Pons (tissue), 1 donor: ENCODE measurements around the gene DENND1A.

Experiments used
- DNase-seq: peaks from one replicate; pipeline ENCODE4 v3.0.0-alpha.2; 2016; ENCODE audit warnings: low spot score

DENND1A gene

GRCh38 chr9:123686131-123686828, 243.6 kb downstream of the DENND1A start:
- peak; percentile 16 for DNase-seq

DNA sequence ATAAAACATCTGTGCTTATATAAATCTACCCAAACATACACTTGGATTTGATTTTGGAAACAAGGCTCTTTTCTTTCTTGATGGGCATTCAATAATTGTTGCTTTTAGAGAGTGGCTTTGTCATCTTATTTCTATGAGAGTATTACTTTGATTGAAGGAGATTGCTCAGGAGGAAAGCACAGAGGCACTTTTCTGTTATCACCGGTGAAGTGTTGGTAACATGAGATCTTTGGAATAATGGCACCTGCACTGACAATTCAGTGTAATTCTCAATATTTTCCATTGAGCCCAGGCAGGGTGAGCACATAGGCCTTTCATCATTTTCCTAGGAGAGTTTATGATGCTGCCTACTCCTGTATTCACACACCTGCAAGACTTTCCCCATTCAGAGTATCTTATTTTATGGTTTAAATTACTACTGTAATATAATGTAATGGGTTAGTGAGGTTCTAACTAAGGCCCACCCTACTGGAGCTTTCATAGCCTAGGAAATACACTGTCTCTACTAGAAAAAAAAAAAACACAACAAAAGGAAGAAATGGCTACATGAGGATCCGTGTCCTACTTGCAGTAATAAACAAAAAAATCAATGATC, 244.3 kb downstream of the DENND1A start:
- no peak for DNase-seq

- no peak for DNase-seq
Measured at GRCh38 chr9:123684393-123685149, 245.4 kb downstream of the DENND1A start.

GRCh38 chr9:123682746-123683145, 247.2 kb downstream of the DENND1A start:
- DNase-seq = no peak

- DNase-seq = no peak
Measured at GRCh38 chr9:123680352-123680751, 249.6 kb downstream of the DENND1A start.

DNA sequence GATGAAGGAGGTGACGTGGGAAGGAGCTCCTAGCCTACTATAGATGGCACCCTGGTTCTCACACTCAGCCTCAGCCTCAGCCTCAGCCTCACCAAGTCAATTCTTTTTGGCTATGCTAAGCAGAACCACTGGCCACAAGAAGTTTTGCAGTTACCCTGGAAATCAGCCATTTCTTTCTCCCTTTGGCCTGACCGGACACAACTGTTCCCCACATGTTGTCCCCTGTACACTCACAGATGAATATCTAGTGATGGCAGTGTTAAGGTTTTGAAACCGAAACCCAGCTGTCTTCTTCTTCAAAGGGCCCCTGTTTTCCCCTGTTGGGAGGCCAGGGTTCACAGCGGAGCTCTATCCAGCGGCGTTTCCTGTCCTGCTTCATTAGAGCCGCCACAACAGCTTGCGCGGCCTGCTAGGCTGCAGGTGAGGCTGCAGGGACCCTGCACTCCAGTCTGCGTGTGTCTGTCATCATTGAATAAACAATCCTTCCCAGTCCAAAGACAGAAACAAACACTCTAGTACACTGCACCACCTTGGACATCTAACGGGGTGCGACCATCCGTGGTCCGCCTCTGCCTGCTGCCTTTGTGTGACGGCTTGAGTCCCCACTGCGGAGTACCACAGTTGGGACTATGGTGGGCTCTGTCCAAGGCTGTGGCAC, 250.5 kb downstream of the DENND1A start:
- DNase-seq = no peak

- no peak for DNase-seq
Measured at GRCh38 chr9:123678878-123679329, 251.0 kb downstream of the DENND1A start.

DNA sequence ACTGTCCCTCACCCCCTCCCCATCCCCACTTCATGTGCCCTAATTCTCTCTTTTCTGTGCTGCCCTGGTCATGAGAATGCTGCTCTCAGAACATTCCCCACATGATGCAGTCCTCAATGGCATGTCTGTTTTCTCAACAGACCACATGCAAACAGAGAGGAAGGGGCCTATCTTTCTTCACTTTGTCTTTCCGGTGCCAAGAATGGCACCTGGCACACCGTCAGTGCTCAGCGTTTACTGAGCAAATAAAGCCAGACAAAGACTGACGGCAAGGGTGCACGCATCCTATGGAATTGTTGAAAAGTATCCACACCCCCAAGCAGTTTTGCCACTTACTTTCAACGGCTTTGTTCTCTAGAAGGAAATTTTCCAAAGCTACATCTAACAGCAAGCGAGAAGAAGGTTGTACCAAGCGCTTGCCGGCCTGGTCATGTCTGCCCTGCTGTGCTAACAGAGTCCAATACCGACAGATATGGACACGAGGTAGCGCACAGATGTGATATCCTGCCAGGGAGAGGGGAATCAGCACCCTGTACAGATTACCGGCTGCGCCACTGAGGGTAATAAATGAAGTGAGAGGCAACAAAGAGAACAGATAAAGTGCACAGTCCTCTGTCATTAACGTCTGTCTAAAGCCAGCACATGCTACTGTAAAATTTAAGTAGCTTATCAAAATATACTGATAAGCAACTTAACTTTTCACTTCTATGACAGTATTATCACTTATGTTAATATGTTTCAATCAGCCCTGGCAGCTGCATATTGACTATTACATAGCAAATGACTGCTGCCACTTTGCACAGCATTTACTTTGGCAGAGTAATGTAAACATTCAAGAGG, 251.7 kb downstream of the DENND1A start:
- no peak for DNase-seq

GRCh38 chr9:123676869-123677268, 253.1 kb downstream of the DENND1A start:
- DNase-seq = no peak

GRCh38 chr9:123669346-123669745, 260.6 kb downstream of the DENND1A start:
- DNase-seq = no peak

- no peak for DNase-seq
Measured at GRCh38 chr9:123663529-123663928, 266.4 kb downstream of the DENND1A start.

- no peak for DNase-seq
Measured at GRCh38 chr9:123662057-123662776, 267.7 kb downstream of the DENND1A start.

GRCh38 chr9:123660691-123661466, 269.0 kb downstream of the DENND1A start:
- no peak for DNase-seq

- no peak for DNase-seq
Measured at GRCh38 chr9:123659358-123659757, 270.6 kb downstream of the DENND1A start.

DNA sequence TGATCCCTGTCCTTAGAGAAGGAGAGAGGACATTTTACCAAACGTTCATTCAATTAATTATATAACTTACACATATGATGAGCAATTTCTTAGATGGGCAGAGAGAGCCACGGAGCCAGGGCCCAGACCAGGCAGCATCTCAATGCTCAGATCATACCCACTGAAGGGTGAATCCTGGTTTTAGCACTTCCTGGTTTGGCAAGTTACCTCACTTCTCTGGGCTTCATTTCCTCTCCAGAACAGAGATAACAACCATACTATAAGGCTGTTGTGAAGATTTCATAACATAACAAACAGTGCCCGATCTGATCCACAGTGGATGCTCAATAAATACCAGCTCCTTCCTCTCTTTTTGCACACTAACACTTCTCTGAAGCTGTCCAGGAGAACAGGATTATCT, 271.1 kb downstream of the DENND1A start:
- no peak for DNase-seq

DNA sequence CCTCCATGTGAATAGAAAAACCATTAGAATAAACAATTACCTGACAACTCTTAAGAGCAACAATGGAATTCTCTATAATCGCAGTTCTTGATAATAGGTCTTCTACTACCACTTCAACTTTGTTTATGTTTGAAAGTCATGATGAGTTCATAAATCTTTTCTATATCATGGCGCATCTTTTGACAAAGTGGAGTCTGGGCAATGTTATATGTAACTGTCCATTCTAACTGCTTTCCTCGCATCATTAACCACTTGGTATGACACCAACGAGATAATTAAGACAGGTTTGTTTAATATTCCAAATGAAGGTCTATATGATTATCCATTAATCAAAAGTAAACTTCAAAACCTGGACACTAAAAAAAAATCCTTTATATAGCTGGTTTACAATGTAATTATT, 272.0 kb downstream of the DENND1A start:
- no peak for DNase-seq

DNA sequence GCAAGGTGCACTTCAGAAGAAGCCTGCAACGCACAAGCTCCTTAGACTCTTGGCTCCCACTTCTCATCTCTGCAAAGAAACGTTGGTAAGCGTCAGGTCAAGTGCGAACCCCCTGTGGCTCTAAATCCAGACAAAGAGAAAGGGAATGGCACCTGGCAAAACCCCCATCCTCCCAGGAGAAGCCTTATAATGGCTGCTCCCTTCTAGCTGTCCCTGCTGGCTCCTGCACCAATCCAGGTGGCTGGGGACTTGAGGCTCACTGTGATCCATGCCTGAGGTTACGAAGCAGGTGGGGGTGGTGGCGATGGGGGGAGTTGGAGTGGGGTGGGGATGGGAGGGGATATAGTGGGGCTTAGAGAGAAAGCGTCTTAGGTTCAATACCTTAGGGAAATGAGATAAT, 272.8 kb downstream of the DENND1A start:
- DNase-seq = no peak

- DNase-seq = no peak
Measured at GRCh38 chr9:123656565-123656964, 273.4 kb downstream of the DENND1A start.

DNA sequence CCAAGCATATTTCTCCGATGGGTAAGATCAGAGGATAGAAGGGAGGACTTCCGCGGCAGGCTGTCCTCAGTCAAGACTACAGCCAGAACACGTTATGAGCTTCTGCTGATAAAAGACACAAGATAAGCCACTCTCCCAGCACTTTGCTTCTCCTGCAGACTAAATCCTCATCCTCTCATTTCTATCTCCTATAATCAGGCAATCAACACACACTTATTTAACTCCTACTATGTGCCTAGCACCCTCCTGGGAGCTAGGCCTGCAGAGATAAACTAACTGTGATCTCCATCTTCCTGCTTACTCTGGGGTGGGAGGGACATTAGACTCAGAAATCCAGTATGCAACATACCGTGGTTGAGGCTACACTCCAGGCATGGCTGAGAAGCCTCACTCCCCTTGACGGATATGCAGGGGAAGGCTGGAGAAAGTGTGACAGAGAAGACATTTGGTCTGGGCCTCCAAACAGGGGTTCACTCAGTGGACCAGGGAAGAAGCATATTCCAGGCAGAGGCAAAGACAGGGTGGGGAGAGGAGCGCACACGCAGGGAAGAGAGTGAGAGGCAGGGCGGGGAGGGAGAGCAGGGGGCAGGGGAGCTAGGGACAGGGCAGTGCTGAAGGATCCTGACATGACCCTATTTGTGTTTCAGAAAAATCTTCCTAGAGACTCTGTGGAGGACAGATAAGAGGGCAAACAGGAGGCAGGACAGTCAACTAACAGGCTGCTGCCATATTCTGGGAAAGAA, 274.1 kb downstream of the DENND1A start:
- no peak for DNase-seq
